ENCODE measurements around the gene NOM1.

- TF ChIP-seq, protein P1, sequence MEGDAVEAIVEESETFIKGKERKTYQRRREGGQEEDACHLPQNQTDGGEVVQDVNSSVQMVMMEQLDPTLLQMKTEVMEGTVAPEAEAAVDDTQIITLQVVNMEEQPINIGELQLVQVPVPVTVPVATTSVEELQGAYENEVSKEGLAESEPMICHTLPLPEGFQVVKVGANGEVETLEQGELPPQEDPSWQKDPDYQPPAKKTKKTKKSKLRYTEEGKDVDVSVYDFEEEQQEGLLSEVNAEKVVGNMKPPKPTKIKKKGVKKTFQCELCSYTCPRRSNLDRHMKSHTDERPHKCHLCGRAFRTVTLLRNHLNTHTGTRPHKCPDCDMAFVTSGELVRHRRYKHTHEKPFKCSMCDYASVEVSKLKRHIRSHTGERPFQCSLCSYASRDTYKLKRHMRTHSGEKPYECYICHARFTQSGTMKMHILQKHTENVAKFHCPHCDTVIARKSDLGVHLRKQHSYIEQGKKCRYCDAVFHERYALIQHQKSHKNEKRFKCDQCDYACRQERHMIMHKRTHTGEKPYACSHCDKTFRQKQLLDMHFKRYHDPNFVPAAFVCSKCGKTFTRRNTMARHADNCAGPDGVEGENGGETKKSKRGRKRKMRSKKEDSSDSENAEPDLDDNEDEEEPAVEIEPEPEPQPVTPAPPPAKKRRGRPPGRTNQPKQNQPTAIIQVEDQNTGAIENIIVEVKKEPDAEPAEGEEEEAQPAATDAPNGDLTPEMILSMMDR (IDR thresholded peaks at IDR 0.05): no peak
- TF ChIP-seq POLR2A (IDR thresholded peaks at IDR 0.05): no peak
Observed at GRCh38 chr7:156998988-156999957, 49.8 kb downstream of the NOM1 start.
